ENCODE results near the gene CERT1.
"Not testable (repeated sequence)": the region's sequence is repeated elsewhere in the genome, so short reads cannot be mapped to it uniquely, and the experiment has no call there.

The CERT1 gene

GRCh38 chr5:75511435-75512382, at the start of gene CERT1, which contains the start of gene POLK:
Gene CERT1 (minus strand): TSS chr5:75511629. CDS start chr5:75511207, 422 bp downstream.
Gene POLK (plus strand): TSS chr5:75511891.
- DNase-seq = peak; percentile 99

- not testable (repeated sequence) for DNase-seq
Measured at GRCh38 chr5:75560655-75561054, 49.2 kb upstream of the CERT1 start.

GRCh38 chr5:75558981-75559632, 47.7 kb upstream of the CERT1 start:
- DNase-seq = no peak

- DNase-seq = no peak
Measured at GRCh38 chr5:75558221-75558620, 46.8 kb upstream of the CERT1 start.

- DNase-seq = no peak
Measured at GRCh38 chr5:75553358-75553757, 41.9 kb upstream of the CERT1 start.

- no peak for DNase-seq
Measured at GRCh38 chr5:75552764-75553163, 41.3 kb upstream of the CERT1 start.

- DNase-seq = no peak
Measured at GRCh38 chr5:75551471-75551870, 40.0 kb upstream of the CERT1 start.

- no peak for DNase-seq
Measured at GRCh38 chr5:75550597-75550996, 39.2 kb upstream of the CERT1 start.

GRCh38 chr5:75547812-75548211, 36.4 kb upstream of the CERT1 start:
- no peak for DNase-seq

GRCh38 chr5:75546830-75547229, 35.4 kb upstream of the CERT1 start:
- no peak for DNase-seq

- no peak for DNase-seq
Measured at GRCh38 chr5:75545131-75545530, 33.7 kb upstream of the CERT1 start.

GRCh38 chr5:75538211-75538610, 26.8 kb upstream of the CERT1 start:
- no peak for DNase-seq

- no peak for DNase-seq
Measured at GRCh38 chr5:75536694-75537360, 25.4 kb upstream of the CERT1 start.

- no peak for DNase-seq
Measured at GRCh38 chr5:75536147-75536546, 24.7 kb upstream of the CERT1 start.

- DNase-seq = no peak
Measured at GRCh38 chr5:75534734-75535133, 23.3 kb upstream of the CERT1 start.

- not testable (repeated sequence) for DNase-seq
Measured at GRCh38 chr5:75533716-75534115, 22.3 kb upstream of the CERT1 start.

GRCh38 chr5:75532190-75532589, 20.8 kb upstream of the CERT1 start:
- DNase-seq = no peak

- no peak for DNase-seq
Measured at GRCh38 chr5:75529185-75529584, 17.8 kb upstream of the CERT1 start.

- DNase-seq = no peak
Measured at GRCh38 chr5:75526070-75526469, 14.6 kb upstream of the CERT1 start.

GRCh38 chr5:75525344-75525743, 13.9 kb upstream of the CERT1 start:
- DNase-seq = no peak

- DNase-seq = no peak
Measured at GRCh38 chr5:75524591-75524990, 13.2 kb upstream of the CERT1 start.

- no peak for DNase-seq
Measured at GRCh38 chr5:75524071-75524470, 12.6 kb upstream of the CERT1 start.

- no peak for DNase-seq
Measured at GRCh38 chr5:75523275-75523674, 11.8 kb upstream of the CERT1 start.

GRCh38 chr5:75522542-75522941, 11.1 kb upstream of the CERT1 start:
- DNase-seq = no peak

All from eye (tissue), 1 donor.